K562 (cell line): ENCODE measurements around the gene TCF3. TPM values are rescaled to one million over a fixed set of nuclear protein-coding genes. Genes with fewer than 3 reads are reported as not detected.

Source experiments
- ASH1L ChIP-seq: fragments of 450-650 bp; IDR thresholded peaks from 2 replicates; pipeline ENCODE4 v1.6.1; 2018; ENCODE audit warnings: borderline replicate concordance, mild to moderate bottlenecking, low read depth; ENCODE audit not compliant: partially characterized antibody
- ATF4 ChIP-seq: fragments of 450-650 bp; formaldehyde crosslinking; IDR thresholded peaks from 2 replicates; pipeline ENCODE4 v1.4.0; 2022; ENCODE audit warnings: mild to moderate bottlenecking, moderate library complexity
- GATA2 ChIP-seq: sonication (generic); formaldehyde crosslinking; IDR thresholded peaks from 2 replicates; pipeline ENCODE4 v1.4.0; 2020; ENCODE audit warnings: mild to moderate bottlenecking, missing genetic modification reagents
- HLTF ChIP-seq: fragments of 450-650 bp; IDR thresholded peaks from 2 replicates; pipeline ENCODE4 v1.6.1; 2016
- LARP7 ChIP-seq: fragments of 450-650 bp; IDR thresholded peaks from 2 replicates; pipeline ENCODE4 v1.6.1; 2016
- MXD1 ChIP-seq: fragments of 250-450 bp; sonication (Bioruptor Pico); IDR thresholded peaks from 2 replicates; pipeline ENCODE4 v1.8.0; 2021; ENCODE audit warnings: borderline replicate concordance, mild to moderate bottlenecking, moderate library complexity; ENCODE audit not compliant: poor library complexity, severe bottlenecking
- NFRKB ChIP-seq: fragments of 450-650 bp; IDR thresholded peaks from 2 replicates; pipeline ENCODE4 v1.6.1; 2016; ENCODE audit warnings: low read depth
- SRSF7 ChIP-seq: fragments of 200-400 bp; formaldehyde crosslinking; optimal IDR thresholded peaks from 2 replicates; pipeline ENCODE3; 2017; ENCODE audit warnings: mild to moderate bottlenecking, low read depth, low read length
- SRSF9 ChIP-seq: fragments of 200-400 bp; formaldehyde crosslinking; IDR thresholded peaks from 2 replicates; pipeline ENCODE4 v1.6.1; 2017; ENCODE audit warnings: low read depth, low read length, borderline replicate concordance
- ZNF133 ChIP-seq: fragments of 250-450 bp; sonication (Bioruptor Pico); IDR thresholded peaks from 2 replicates; pipeline ENCODE4 v1.4.0; 2020; ENCODE audit warnings: mild to moderate bottlenecking
- polyA plus RNA-seq, 8 experiments: library from polyadenylated mRNA; depleted of rRNA in 4 of 8; stranded (reverse) in 5 of 8; unstranded in 3 of 8; fragments of >200 nt; fragmentation: Nextera tagmentation in 2 of 8; fragmentation: Illumina TruSeq in 1 of 8; extraction: Ambion mirVana in 2 of 8; extraction: Trizol in 1 of 8; gene quantifications; 2 replicates each; pipeline versions ENCODE4 v1.2.1 to v1.2.3, GENCODE V29; 2011 to 2014; ENCODE audit warnings: inconsistent platforms in 1 of 8, missing spikeins in 1 of 8
- total RNA-seq, 7 experiments: library from RNA; depleted of rRNA in 6 of 7; stranded (reverse); fragments of >200 nt in 6 of 7; fragmentation: Illumina TruSeq in 2 of 7; extraction: Trizol in 2 of 7; gene quantifications; 2 replicates each; pipeline versions ENCODE4 v1.2.1 to v1.2.3, GENCODE V29; 2011 to 2021; ENCODE audit warnings: low replicate concordance in 1 of 7
- TF ChIP-seq, protein P1 (sequence below), 2 experiments: fragments of 450-650 bp in 1 of 2; sonication (generic) in 1 of 2; formaldehyde crosslinking in 1 of 2; IDR thresholded peaks; 2 replicates each; pipeline versions ENCODE4 v1.7.1 to v1.9.0; 2016 to 2022; ENCODE audit warnings: inconsistent platforms in 1 of 2, mild to moderate bottlenecking in 1 of 2, missing genetic modification reagents in 1 of 2
- TF ChIP-seq, protein P2 (sequence below): conservative IDR thresholded peaks from 2 replicates; pipeline ENCODE4 v1.6.1; 2011; ENCODE audit warnings: low read depth, mild to moderate bottlenecking, low read length; ENCODE audit not compliant: control insufficient read depth
- TF ChIP-seq, protein P3 (sequence below): fragments of 250-450 bp; sonication (Bioruptor Pico); IDR thresholded peaks from 2 replicates; pipeline ENCODE4 v1.5.1; 2021; ENCODE audit warnings: mild to moderate bottlenecking

The TCF3 gene
- total and polyA plus RNA-seq, 9 of the 15 experiments (the other 6 are each of a cell fraction or from before 2014, with no cell fraction given) = 5.6 to 259 (median 84.0) TPM

GRCh38 chr19:1567116-1567847 lies 85.1 kb downstream of the TCF3 start (continued):
- TF ChIP-seq HLTF (no peak), MXD1 (no peak), NFRKB (no peak), GATA2 (no peak), ASH1L (no peak), SRSF7 (no peak), LARP7 (no peak), SRSF9 (no peak), ATF4 (CRISPR knock-in tag) (no peak), ZNF133 (CRISPR knock-in tag) (no peak)
- TF ChIP-seq, protein P1, sequence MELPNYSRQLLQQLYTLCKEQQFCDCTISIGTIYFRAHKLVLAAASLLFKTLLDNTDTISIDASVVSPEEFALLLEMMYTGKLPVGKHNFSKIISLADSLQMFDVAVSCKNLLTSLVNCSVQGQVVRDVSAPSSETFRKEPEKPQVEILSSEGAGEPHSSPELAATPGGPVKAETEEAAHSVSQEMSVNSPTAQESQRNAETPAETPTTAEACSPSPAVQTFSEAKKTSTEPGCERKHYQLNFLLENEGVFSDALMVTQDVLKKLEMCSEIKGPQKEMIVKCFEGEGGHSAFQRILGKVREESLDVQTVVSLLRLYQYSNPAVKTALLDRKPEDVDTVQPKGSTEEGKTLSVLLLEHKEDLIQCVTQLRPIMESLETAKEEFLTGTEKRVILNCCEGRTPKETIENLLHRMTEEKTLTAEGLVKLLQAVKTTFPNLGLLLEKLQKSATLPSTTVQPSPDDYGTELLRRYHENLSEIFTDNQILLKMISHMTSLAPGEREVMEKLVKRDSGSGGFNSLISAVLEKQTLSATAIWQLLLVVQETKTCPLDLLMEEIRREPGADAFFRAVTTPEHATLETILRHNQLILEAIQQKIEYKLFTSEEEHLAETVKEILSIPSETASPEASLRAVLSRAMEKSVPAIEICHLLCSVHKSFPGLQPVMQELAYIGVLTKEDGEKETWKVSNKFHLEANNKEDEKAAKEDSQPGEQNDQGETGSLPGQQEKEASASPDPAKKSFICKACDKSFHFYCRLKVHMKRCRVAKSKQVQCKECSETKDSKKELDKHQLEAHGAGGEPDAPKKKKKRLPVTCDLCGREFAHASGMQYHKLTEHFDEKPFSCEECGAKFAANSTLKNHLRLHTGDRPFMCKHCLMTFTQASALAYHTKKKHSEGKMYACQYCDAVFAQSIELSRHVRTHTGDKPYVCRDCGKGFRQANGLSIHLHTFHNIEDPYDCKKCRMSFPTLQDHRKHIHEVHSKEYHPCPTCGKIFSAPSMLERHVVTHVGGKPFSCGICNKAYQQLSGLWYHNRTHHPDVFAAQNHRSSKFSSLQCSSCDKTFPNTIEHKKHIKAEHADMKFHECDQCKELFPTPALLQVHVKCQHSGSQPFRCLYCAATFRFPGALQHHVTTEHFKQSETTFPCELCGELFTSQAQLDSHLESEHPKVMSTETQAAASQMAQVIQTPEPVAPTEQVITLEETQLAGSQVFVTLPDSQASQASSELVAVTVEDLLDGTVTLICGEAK (IDR thresholded peaks at IDR 0.05) = no peak
- TF ChIP-seq, protein P1 (CRISPR knock-in tag; IDR thresholded peaks at IDR 0.05) = no peak
- TF ChIP-seq, protein P2, sequence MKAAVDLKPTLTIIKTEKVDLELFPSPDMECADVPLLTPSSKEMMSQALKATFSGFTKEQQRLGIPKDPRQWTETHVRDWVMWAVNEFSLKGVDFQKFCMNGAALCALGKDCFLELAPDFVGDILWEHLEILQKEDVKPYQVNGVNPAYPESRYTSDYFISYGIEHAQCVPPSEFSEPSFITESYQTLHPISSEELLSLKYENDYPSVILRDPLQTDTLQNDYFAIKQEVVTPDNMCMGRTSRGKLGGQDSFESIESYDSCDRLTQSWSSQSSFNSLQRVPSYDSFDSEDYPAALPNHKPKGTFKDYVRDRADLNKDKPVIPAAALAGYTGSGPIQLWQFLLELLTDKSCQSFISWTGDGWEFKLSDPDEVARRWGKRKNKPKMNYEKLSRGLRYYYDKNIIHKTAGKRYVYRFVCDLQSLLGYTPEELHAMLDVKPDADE = 0 out of 2 replicates have a peak, but pooled peaks have one; percentile 3
- TF ChIP-seq, protein P3, sequence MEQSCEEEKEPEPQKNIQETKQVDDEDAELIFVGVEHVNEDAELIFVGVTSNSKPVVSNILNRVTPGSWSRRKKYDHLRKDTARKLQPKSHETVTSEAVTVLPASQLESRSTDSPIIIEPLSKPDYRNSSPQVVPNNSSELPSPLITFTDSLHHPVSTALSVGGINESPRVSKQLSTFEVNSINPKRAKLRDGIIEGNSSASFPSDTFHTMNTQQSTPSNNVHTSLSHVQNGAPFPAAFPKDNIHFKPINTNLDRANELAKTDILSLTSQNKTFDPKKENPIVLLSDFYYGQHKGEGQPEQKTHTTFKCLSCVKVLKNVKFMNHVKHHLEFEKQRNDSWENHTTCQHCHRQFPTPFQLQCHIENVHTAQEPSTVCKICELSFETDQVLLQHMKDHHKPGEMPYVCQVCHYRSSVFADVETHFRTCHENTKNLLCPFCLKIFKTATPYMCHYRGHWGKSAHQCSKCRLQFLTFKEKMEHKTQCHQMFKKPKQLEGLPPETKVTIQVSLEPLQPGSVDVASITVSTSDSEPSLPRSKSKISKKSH (CRISPR knock-in tag) = no peak
